Measurements from ENCODE around the gene LTA.
"Not testable (repeated sequence)": the region's sequence is repeated elsewhere in the genome, so short reads cannot be mapped to it uniquely, and the experiment has no call there.

The LTA gene

GRCh38 chr6:31588871-31589650 is 17.0 kb downstream of the LTA start:
- peak overlapping the region; percentile 98 for H3K27ac ChIP-seq (replicated peaks)
- peak in 1 of 2 experiments; percentile 26 for DNase-seq (ENCODE audit: low read depth in 1 of 2, low spot score in 1 of 2)
- H3K27me3 ChIP-seq (ENCODE audit: insufficient read depth, poor library complexity, severe bottlenecking): no peaks in the 10 kb centered on the region
- H3K4me3 ChIP-seq (replicated peaks; ENCODE audit: insufficient read depth, low read length): no peak overlapping the region
- TF ChIP-seq REST (IDR thresholded peaks at IDR 0.05; ENCODE audit: insufficient replicate concordance, low read depth): no peak
- no peak for TF ChIP-seq SPI1 (IDR thresholded peaks at IDR 0.05; ENCODE audit: borderline replicate concordance, low read depth)
- no peak for TF ChIP-seq POLR2AphosphoS5 (IDR thresholded peaks at IDR 0.05; ENCODE audit: low read depth)
- no peak for TF ChIP-seq GABPA (IDR thresholded peaks at IDR 0.05; ENCODE audit: low read depth)
- TF ChIP-seq CTCF (IDR thresholded peaks at IDR 0.05; ENCODE audit: insufficient read depth, low read length): no peak

- H3K4me3 ChIP-seq (replicated peaks; ENCODE audit: insufficient read depth, low read length); H3K27ac ChIP-seq (replicated peaks); DNase-seq (ENCODE audit: low read depth in 1 of 2, low spot score in 1 of 2); H3K27me3 ChIP-seq (ENCODE audit: insufficient read depth, poor library complexity, severe bottlenecking): not testable (repeated sequence)
Observed at GRCh38 chr6:31590691-31591090, 18.6 kb downstream of the LTA start.

GRCh38 chr6:31592396-31592771 is 20.3 kb downstream of the LTA start:
- Histone ChIP-seq H3K4me3 (replicated peaks; ENCODE audit: insufficient read depth, low read length) (no peak overlapping the region), H3K27ac (replicated peaks) (no peak overlapping the region), H3K27me3 (ENCODE audit: insufficient read depth, poor library complexity, severe bottlenecking) (no peaks in the 10 kb centered on the region)
- DNase-seq (ENCODE audit: low read depth in 1 of 2, low spot score in 1 of 2): no peak
- TF ChIP-seq CTCF (IDR thresholded peaks at IDR 0.05; ENCODE audit: insufficient read depth, low read length) (no peak), REST (IDR thresholded peaks at IDR 0.05; ENCODE audit: insufficient replicate concordance, low read depth) (no peak), POLR2AphosphoS5 (IDR thresholded peaks at IDR 0.05; ENCODE audit: low read depth) (no peak), GABPA (IDR thresholded peaks at IDR 0.05; ENCODE audit: low read depth) (no peak)

GRCh38 chr6:31597006-31597405 is 24.9 kb downstream of the LTA start:
- Histone ChIP-seq H3K27me3 (ENCODE audit: insufficient read depth, poor library complexity, severe bottlenecking) (no peaks in the 10 kb centered on the region), H3K27ac (replicated peaks) (no peak overlapping the region), H3K4me3 (replicated peaks; ENCODE audit: insufficient read depth, low read length) (no peak overlapping the region)
- DNase-seq (ENCODE audit: low read depth in 1 of 2, low spot score in 1 of 2): peak in 1 of 2 experiments; percentile 67
- TF ChIP-seq CTCF (IDR thresholded peaks at IDR 0.05; ENCODE audit: insufficient read depth, low read length): peak; percentile 21
- no peak for TF ChIP-seq REST (IDR thresholded peaks at IDR 0.05; ENCODE audit: insufficient replicate concordance, low read depth)
- TF ChIP-seq SPI1 (IDR thresholded peaks at IDR 0.05; ENCODE audit: borderline replicate concordance, low read depth): no peak

Measured in HL-60 (cell line).